DOHH2 (cell line): ENCODE data around the gene POLN.

Experiments
- EZH2phosphoT487 ChIP-seq: fragments of 200-600 bp; sonication (generic); IDR thresholded peaks from 2 replicates; pipeline ENCODE4 v1.6.1; 2017; ENCODE audit warnings: borderline replicate concordance, mild to moderate bottlenecking, antibody characterized with exemption, low read length, moderate library complexity, mixed read lengths
- TF ChIP-seq, protein P1 (sequence below): fragments of 200-600 bp; sonication (generic); IDR thresholded peaks from one replicate; pipeline ENCODE4 v1.5.1; 2014; ENCODE audit warnings: antibody characterized with exemption, mild to moderate bottlenecking, low read depth, low read length; ENCODE audit not compliant: poor library complexity, severe bottlenecking

DNA sequence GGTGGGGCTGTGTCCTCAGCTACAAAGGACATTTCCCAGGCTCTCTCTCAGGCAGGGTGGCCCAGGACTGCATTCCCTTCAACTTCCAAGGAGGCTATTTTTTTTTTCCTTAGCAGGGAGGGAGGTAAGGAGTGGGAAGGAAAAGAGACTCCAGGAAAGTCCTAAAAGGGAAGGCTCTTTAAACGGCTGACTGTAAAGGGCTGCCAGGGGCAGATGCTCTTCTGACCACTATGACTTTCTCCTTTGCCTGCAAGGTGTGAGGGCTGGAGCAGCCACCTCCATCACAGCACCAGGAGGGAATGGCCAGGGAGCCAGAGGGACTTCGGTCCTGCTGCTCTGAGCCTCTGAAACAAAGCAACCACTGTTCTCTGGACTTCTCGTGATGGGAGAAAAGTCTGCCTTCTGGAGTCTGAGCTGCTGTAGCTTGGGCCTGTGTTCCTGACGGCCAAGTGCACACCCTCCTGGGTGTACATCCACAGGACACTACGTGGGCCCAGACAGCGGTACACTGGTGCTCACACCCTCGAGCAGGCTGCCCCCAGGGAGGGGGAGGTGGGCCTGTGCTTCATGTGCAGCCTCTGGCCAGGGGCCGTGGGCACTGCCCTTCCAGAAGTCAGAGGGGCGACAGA is 164.9 kb downstream of the POLN start:
- TF ChIP-seq, protein P1, sequence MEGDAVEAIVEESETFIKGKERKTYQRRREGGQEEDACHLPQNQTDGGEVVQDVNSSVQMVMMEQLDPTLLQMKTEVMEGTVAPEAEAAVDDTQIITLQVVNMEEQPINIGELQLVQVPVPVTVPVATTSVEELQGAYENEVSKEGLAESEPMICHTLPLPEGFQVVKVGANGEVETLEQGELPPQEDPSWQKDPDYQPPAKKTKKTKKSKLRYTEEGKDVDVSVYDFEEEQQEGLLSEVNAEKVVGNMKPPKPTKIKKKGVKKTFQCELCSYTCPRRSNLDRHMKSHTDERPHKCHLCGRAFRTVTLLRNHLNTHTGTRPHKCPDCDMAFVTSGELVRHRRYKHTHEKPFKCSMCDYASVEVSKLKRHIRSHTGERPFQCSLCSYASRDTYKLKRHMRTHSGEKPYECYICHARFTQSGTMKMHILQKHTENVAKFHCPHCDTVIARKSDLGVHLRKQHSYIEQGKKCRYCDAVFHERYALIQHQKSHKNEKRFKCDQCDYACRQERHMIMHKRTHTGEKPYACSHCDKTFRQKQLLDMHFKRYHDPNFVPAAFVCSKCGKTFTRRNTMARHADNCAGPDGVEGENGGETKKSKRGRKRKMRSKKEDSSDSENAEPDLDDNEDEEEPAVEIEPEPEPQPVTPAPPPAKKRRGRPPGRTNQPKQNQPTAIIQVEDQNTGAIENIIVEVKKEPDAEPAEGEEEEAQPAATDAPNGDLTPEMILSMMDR = no peak
- TF ChIP-seq EZH2phosphoT487 = no peak
